Smooth muscle cell (in vitro differentiated cells): ENCODE data around the gene CCDC174. TPM values are rescaled to one million over a fixed set of nuclear protein-coding genes. Genes with fewer than 3 reads are reported as not detected.
"Not testable (repeated sequence)": the region's sequence is repeated elsewhere in the genome, so short reads cannot be mapped to it uniquely, and the experiment has no call there.

Experiments used
- DNase-seq: peaks from one replicate; lab custom pipeline; 2025; ENCODE audit not compliant: unreplicated experiment; lab: John Stamatoyannopoulos, UW
- H2AFZ ChIP-seq: fragments of 200-600 bp; sonication (generic); 2 replicates; pipeline ENCODE4 v1.6.0; 2016; ENCODE audit warnings: antibody characterized with exemption, low read depth, mild to moderate bottlenecking
- H3F3A ChIP-seq: fragments of 200-600 bp; sonication (generic); 2 replicates; pipeline ENCODE4 v1.6.0; 2017; ENCODE audit warnings: antibody characterized with exemption, low read depth
- H3K27ac ChIP-seq: fragments of 200-600 bp; sonication (generic); 2 replicates; pipeline ENCODE4 v1.5.1; 2016; ENCODE audit warnings: low read depth, mild to moderate bottlenecking
- H3K27me3 ChIP-seq: fragments of 200-600 bp; sonication (generic); 2 replicates; pipeline ENCODE4 v1.6.1; 2016; ENCODE audit warnings: low read depth, mild to moderate bottlenecking
- H3K36me3 ChIP-seq: fragments of 200-600 bp; sonication (generic); 2 replicates; pipeline ENCODE4 v1.5.1; 2016; ENCODE audit warnings: low read depth
- H3K4me1 ChIP-seq: fragments of 200-600 bp; sonication (generic); 2 replicates; pipeline ENCODE4 v1.5.1; 2016; ENCODE audit warnings: low read depth
- H3K4me2 ChIP-seq: fragments of 200-600 bp; sonication (generic); 2 replicates; pipeline ENCODE4 v1.6.0; 2016; ENCODE audit warnings: mild to moderate bottlenecking
- H3K4me3 ChIP-seq: fragments of 200-600 bp; sonication (generic); 2 replicates; pipeline ENCODE4 v1.5.1; 2016; ENCODE audit warnings: mild to moderate bottlenecking
- H3K79me2 ChIP-seq: fragments of 200-600 bp; sonication (generic); 2 replicates; pipeline ENCODE4 v1.6.0; 2016; ENCODE audit warnings: low read depth, mild to moderate bottlenecking
- H3K9ac ChIP-seq: fragments of 200-600 bp; sonication (generic); 2 replicates; pipeline ENCODE4 v1.6.0; 2016; ENCODE audit warnings: low read depth
- H3K9me3 ChIP-seq: fragments of 200-600 bp; sonication (generic); replicated peaks from 2 replicates; pipeline ENCODE4 v1.5.1; 2016; ENCODE audit warnings: low read depth
- H4K20me1 ChIP-seq: fragments of 200-600 bp; sonication (generic); 2 replicates; pipeline ENCODE4 v1.6.0; 2016; ENCODE audit warnings: low read depth
- whole genome bisulfite sequencing: methylation state at CpG from one replicate; pipeline ENCODE4 v1.1.7; 2016; ENCODE audit warnings: low lambda C conversion rate; 5-methylcytosine and 5-hydroxymethylcytosine counted together
- polyA plus RNA-seq: library from polyadenylated mRNA; unstranded; fragments of >200 nt; fragmentation: Nextera tagmentation; extraction: Ambion mirVana; gene quantifications from 2 replicates; pipeline ENCODE4 v1.2.1, GENCODE V29; 2016
- total RNA-seq: library from RNA; depleted of rRNA; stranded (reverse); fragments of >200 nt; gene quantifications from 2 replicates; pipeline ENCODE4 v1.2.3, GENCODE V29; 2014
- TF ChIP-seq, protein P1 (sequence below): fragments of 200-600 bp; sonication (generic); IDR thresholded peaks from 2 replicates; pipeline ENCODE4 v1.5.1; 2017; ENCODE audit warnings: borderline replicate concordance, mild to moderate bottlenecking, antibody characterized with exemption; ENCODE audit not compliant: insufficient read depth, poor library complexity, severe bottlenecking

The CCDC174 gene
- total and polyA plus RNA-seq, 2 experiments from 2014 or later = 9.7 to 20.5 TPM

- Histone ChIP-seq H3K4me2 (no peak overlapping the region), H3K79me2 (no peaks in the 10 kb centered on the region), H3K27ac (no peak overlapping the region), H3K9me3 (no peaks in the 10 kb centered on the region), H3K4me3 (no peak overlapping the region), H4K20me1 (no peaks in the 10 kb centered on the region), H2AFZ (no peak overlapping the region), H3K4me1 (no peaks in the 10 kb centered on the region), H3K9ac (no peak overlapping the region), H3F3A (no peaks in the 10 kb centered on the region), H3K36me3 (no peaks in the 10 kb centered on the region), H3K27me3 (peaks cover 40% of the 10 kb centered on the region)
- DNase-seq = no peak
- TF ChIP-seq, protein P1, sequence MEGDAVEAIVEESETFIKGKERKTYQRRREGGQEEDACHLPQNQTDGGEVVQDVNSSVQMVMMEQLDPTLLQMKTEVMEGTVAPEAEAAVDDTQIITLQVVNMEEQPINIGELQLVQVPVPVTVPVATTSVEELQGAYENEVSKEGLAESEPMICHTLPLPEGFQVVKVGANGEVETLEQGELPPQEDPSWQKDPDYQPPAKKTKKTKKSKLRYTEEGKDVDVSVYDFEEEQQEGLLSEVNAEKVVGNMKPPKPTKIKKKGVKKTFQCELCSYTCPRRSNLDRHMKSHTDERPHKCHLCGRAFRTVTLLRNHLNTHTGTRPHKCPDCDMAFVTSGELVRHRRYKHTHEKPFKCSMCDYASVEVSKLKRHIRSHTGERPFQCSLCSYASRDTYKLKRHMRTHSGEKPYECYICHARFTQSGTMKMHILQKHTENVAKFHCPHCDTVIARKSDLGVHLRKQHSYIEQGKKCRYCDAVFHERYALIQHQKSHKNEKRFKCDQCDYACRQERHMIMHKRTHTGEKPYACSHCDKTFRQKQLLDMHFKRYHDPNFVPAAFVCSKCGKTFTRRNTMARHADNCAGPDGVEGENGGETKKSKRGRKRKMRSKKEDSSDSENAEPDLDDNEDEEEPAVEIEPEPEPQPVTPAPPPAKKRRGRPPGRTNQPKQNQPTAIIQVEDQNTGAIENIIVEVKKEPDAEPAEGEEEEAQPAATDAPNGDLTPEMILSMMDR = no peak
- 65% methylated on average over 5 of the region's 5 CpGs for WGBS
Measured at GRCh38 chr3:14605067-14605466, 46.5 kb upstream of the CCDC174 start.

DNA sequence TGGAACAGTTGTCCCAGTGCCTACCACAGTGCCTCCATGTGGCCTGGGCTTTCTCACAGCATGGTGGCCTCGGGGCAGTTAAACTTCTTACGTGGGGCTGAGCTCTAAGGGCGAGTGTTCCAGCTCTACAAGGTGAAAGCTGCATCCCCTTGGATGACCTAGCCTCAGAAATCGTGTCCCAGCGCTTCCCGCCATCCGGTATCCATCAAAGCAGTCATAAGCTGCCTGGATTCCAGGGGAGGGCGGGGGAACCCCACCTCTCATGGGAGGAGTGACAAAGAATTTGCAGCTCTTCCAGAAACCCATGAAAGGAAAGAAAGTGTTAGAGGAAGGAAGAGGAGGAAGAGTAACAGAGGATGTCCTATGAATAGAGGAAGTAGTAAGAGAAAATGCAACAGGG is 45.8 kb upstream of the CCDC174 start:
- TF ChIP-seq, protein P1 = no peak
- H3F3A ChIP-seq = no peaks in the 10 kb centered on the region
- no peaks in the 10 kb centered on the region for H3K9me3 ChIP-seq
- no peaks in the 10 kb centered on the region for H4K20me1 ChIP-seq
- peaks cover 40% of the 10 kb centered on the region for H3K27me3 ChIP-seq
- no peak overlapping the region for H2AFZ ChIP-seq
- H3K4me3 ChIP-seq = no peak overlapping the region
- no peak overlapping the region for H3K4me2 ChIP-seq
- no peak for DNase-seq
- no peaks in the 10 kb centered on the region for H3K36me3 ChIP-seq
- H3K79me2 ChIP-seq = no peaks in the 10 kb centered on the region
- H3K4me1 ChIP-seq = no peaks in the 10 kb centered on the region
- no peak overlapping the region for H3K27ac ChIP-seq
- H3K9ac ChIP-seq = no peak overlapping the region
- 81% methylated on average over 8 of the region's 8 CpGs for WGBS

DNA sequence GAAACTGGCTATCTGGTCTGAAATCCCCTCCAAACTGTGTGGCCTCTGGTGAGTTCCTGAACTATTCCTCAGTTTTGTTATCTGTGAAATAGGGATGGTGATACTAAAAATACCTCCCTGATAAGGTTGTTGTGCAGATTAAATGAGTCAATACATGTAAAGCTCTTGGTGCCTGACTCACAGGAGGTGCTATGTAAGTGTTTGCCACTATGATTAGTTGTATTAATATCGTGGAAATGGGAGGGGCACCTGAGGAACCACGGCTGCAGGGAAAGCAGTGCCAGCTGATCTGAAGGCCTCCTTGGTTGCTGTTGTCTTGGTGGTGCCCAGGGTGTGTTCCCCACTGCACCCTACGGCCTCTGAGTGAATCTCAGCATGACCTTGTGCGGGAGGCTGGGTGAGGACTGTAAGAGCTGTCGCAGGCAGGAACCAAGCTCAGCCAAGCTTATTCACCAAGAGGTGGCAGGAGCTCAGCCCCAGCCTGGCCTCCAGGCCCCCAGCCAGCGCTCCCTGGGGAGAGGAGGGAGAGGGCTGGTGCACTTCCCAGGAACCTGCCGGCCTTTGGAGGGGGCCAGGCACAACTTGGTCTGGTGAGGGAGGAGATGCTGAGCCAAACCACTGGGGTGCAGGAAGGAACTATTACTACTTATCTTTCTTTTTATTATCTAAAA is 44.8 kb upstream of the CCDC174 start:
- no peak overlapping the region for H3K9ac ChIP-seq
- DNase-seq = no peak
- 75% methylated on average over 7 of the region's 7 CpGs for WGBS
- no peak overlapping the region for H3K4me3 ChIP-seq
- TF ChIP-seq, protein P1 = no peak
- H3K27ac ChIP-seq = no peak overlapping the region
- no peaks in the 10 kb centered on the region for H3K9me3 ChIP-seq
- H4K20me1 ChIP-seq = no peaks in the 10 kb centered on the region
- H3K79me2 ChIP-seq = no peaks in the 10 kb centered on the region
- H3K4me2 ChIP-seq = no peak overlapping the region
- H3K4me1 ChIP-seq = no peaks in the 10 kb centered on the region
- no peaks in the 10 kb centered on the region for H3F3A ChIP-seq
- H3K27me3 ChIP-seq = peaks cover 40% of the 10 kb centered on the region
- H3K36me3 ChIP-seq = no peaks in the 10 kb centered on the region
- H2AFZ ChIP-seq = no peak overlapping the region

GRCh38 chr3:14608298-14608697 is 43.3 kb upstream of the CCDC174 start:
- Histone ChIP-seq H3K4me1 (no peaks in the 10 kb centered on the region), H3K79me2 (no peaks in the 10 kb centered on the region), H3K4me3 (no peak overlapping the region), H3K27ac (no peak overlapping the region), H3K9ac (no peak overlapping the region), H3K4me2 (no peak overlapping the region), H3K9me3 (no peaks in the 10 kb centered on the region), H4K20me1 (no peaks in the 10 kb centered on the region), H2AFZ (no peak overlapping the region), H3F3A (no peaks in the 10 kb centered on the region), H3K27me3 (peaks cover 39% of the 10 kb centered on the region), H3K36me3 (no peaks in the 10 kb centered on the region)
- 77% methylated on average over 3 of the region's 3 CpGs for WGBS
- no peak for DNase-seq
- TF ChIP-seq, protein P1 = no peak

DNA sequence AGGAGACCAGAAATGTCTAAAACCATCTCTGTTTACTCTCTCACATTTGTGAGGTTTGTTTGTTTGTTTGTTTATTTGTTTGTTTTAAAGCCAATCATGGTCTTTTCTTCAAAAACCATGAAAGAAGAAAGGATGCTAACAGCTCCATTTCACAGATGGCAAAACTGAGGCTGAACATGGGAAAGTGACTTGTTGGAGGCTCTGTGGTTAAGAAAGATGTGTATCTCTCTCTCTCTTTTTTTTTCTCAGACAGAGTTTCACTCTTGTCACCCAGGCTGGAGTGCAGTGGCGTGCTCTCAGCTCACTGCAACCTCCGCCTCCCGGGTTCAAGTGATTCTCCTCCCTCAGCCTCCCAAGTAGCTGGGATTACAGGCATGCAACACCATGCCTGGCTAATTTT is 42.5 kb upstream of the CCDC174 start:
- not testable (repeated sequence) for H3K9me3 ChIP-seq, H2AFZ ChIP-seq, H3K79me2 ChIP-seq, H4K20me1 ChIP-seq, DNase-seq, H3K4me3 ChIP-seq, H3K36me3 ChIP-seq, H3K4me2 ChIP-seq, H3F3A ChIP-seq, H3K9ac ChIP-seq, H3K4me1 ChIP-seq, H3K27ac ChIP-seq
- 90% methylated on average over 3 of the region's 3 CpGs for WGBS
- peaks cover 35% of the 10 kb centered on the region for H3K27me3 ChIP-seq
